H9 (cell line): ENCODE measurements around the gene ABHD17B. TPM values are rescaled to one million over a fixed set of nuclear protein-coding genes. Genes with fewer than 3 reads are reported as not detected.

Experiments used
- DNase-seq: peaks from one replicate; pipeline ENCODE4 v3.0.0-alpha.2; 2017
- H2AFZ ChIP-seq: one replicate; pipeline ENCODE4 v1.6.1; 2013; ENCODE audit warnings: mild to moderate bottlenecking, low read length, control low read depth, moderate library complexity
- H2AK5ac ChIP-seq: 2 replicates; pipeline ENCODE4 v1.6.1; 2013; ENCODE audit warnings: low read length, control low read depth, mixed read lengths; ENCODE audit not compliant: insufficient read length
- H2BK120ac ChIP-seq: one replicate; pipeline ENCODE4 v1.6.1; 2013; ENCODE audit warnings: low read depth, mild to moderate bottlenecking, low read length, control low read depth, inconsistent platforms; ENCODE audit not compliant: poor library complexity, severe bottlenecking
- H2BK12ac ChIP-seq: 2 replicates; pipeline ENCODE4 v1.6.1; 2013; ENCODE audit warnings: low read length, control low read depth, mixed read lengths, low read depth; ENCODE audit not compliant: insufficient read length
- H2BK15ac ChIP-seq: 2 replicates; pipeline ENCODE4 v1.6.1; 2013; ENCODE audit warnings: low read depth, low read length, control low read depth
- H2BK20ac ChIP-seq: one replicate; pipeline ENCODE4 v1.6.1; 2013; ENCODE audit warnings: low read depth, mild to moderate bottlenecking, low read length, control low read depth, inconsistent platforms; ENCODE audit not compliant: poor library complexity, severe bottlenecking
- H2BK5ac ChIP-seq: 2 replicates; pipeline ENCODE4 v1.6.1; 2013; ENCODE audit warnings: low read length, control low read depth, mixed read lengths; ENCODE audit not compliant: insufficient read length
- H3K14ac ChIP-seq: 2 replicates; pipeline ENCODE4 v1.6.1; 2013; ENCODE audit warnings: low read length, control low read depth; ENCODE audit not compliant: insufficient read depth
- H3K18ac ChIP-seq: 2 replicates; pipeline ENCODE4 v1.6.1; 2013; ENCODE audit warnings: low read depth, mild to moderate bottlenecking, mixed read lengths, low read length, control low read depth; ENCODE audit not compliant: insufficient read length
- H3K23ac ChIP-seq: 2 replicates; pipeline ENCODE4 v1.6.1; 2013; ENCODE audit warnings: low read length, control low read depth, mixed read lengths, low read depth; ENCODE audit not compliant: insufficient read length
- H3K23me2 ChIP-seq: 2 replicates; pipeline ENCODE4 v1.6.1; 2013; ENCODE audit warnings: low read depth, mild to moderate bottlenecking, mixed read lengths, low read length, control low read depth; ENCODE audit not compliant: insufficient read length, poor library complexity, severe bottlenecking
- H3K27ac ChIP-seq: 2 replicates; pipeline ENCODE4 v1.5.1; 2013; ENCODE audit warnings: low read length, control low read depth, mixed read lengths, low read depth; ENCODE audit not compliant: insufficient read length
- H3K27me3 ChIP-seq: 2 replicates; pipeline ENCODE4 v1.6.1; 2013; ENCODE audit warnings: low read length, control low read depth, inconsistent platforms; ENCODE audit not compliant: insufficient read depth
- H3K4ac ChIP-seq: 2 replicates; pipeline ENCODE4 v1.6.1; 2013; ENCODE audit warnings: low read depth, mild to moderate bottlenecking, control low read depth, inconsistent platforms, low read length, moderate library complexity
- H3K4me1 ChIP-seq: 2 replicates; pipeline ENCODE4 v1.6.1; 2013; ENCODE audit warnings: low read length, control low read depth, inconsistent platforms; ENCODE audit not compliant: insufficient read depth
- H3K4me2 ChIP-seq: 2 replicates; pipeline ENCODE4 v1.6.1; 2013; ENCODE audit warnings: low read length, control low read depth, mixed read lengths; ENCODE audit not compliant: insufficient read length, insufficient read depth
- H3K56ac ChIP-seq: 2 replicates; pipeline ENCODE4 v1.6.1; 2013; ENCODE audit warnings: low read depth, mild to moderate bottlenecking, mixed read lengths, low read length, control low read depth; ENCODE audit not compliant: insufficient read length
- H3K79me1 ChIP-seq: 2 replicates; pipeline ENCODE4 v1.6.1; 2013; ENCODE audit warnings: low read depth, mild to moderate bottlenecking, moderate library complexity, low read length, control low read depth, inconsistent platforms; ENCODE audit not compliant: insufficient read depth, poor library complexity, severe bottlenecking
- H3K79me2 ChIP-seq: 2 replicates; pipeline ENCODE4 v1.6.1; 2013; ENCODE audit warnings: low read length, control low read depth, inconsistent platforms; ENCODE audit not compliant: insufficient read depth
- H3K9ac ChIP-seq: 2 replicates; pipeline ENCODE4 v1.6.1; 2013; ENCODE audit warnings: low read length, control low read depth, mixed read lengths; ENCODE audit not compliant: insufficient read length; ENCODE audit errors: extremely low read depth
- H3K9me3 ChIP-seq: one replicate; pipeline ENCODE4 v1.6.1; 2013; ENCODE audit warnings: low read depth, low read length, inconsistent platforms; ENCODE audit not compliant: control insufficient read depth
- H3T11ph ChIP-seq: one replicate; pipeline ENCODE4 v1.6.1; 2013; ENCODE audit warnings: mild to moderate bottlenecking, low read length, control low read depth, inconsistent platforms
- H4K20me1 ChIP-seq: one replicate; pipeline ENCODE4 v1.6.1; 2013; ENCODE audit not compliant: control insufficient read depth, insufficient read length, insufficient read depth
- H4K5ac ChIP-seq: 2 replicates; pipeline ENCODE4 v1.6.1; 2013; ENCODE audit warnings: low read depth, mild to moderate bottlenecking, mixed read lengths, low read length, control low read depth; ENCODE audit not compliant: insufficient read length
- H4K8ac ChIP-seq: replicated peaks from 2 replicates; pipeline ENCODE4 v1.6.1; 2013; ENCODE audit warnings: low read length, control low read depth, mixed read lengths, low read depth; ENCODE audit not compliant: insufficient read length
- H4K91ac ChIP-seq: 2 replicates; pipeline ENCODE4 v1.6.1; 2013; ENCODE audit warnings: low read depth, mild to moderate bottlenecking, moderate library complexity, mixed read lengths, low read length, control low read depth; ENCODE audit not compliant: insufficient read length
- H3K27ac Mint-ChIP-seq, 3 experiments: 2 replicates in 2 of 3; 3 replicates in 1 of 3; pipeline ENCODE4 v1.8.0; 2020 to 2021; ENCODE audit warnings: mixed read lengths in 3 of 3, mild to moderate bottlenecking in 1 of 3, moderate library complexity in 1 of 3
- H3K27me3 Mint-ChIP-seq: 2 replicates; pipeline ENCODE4 v1.8.0; 2021; ENCODE audit warnings: low read depth, mild to moderate bottlenecking, moderate library complexity, mixed read lengths
- H3K36me3 Mint-ChIP-seq, 3 experiments: 2 replicates in 2 of 3; 3 replicates in 1 of 3; pipeline ENCODE4 v1.8.0; 2020 to 2021; ENCODE audit warnings: low read depth in 3 of 3, mixed read lengths in 3 of 3; ENCODE audit not compliant: insufficient read depth in 1 of 3
- H3K4me1 Mint-ChIP-seq, 2 experiments: 2 replicates each; pipeline ENCODE4 v1.8.0; 2020; ENCODE audit warnings: mixed read lengths in 2 of 2
- H3K4me3 Mint-ChIP-seq, 2 experiments: 2 replicates in 1 of 2; 3 replicates in 1 of 2; pipeline ENCODE4 v1.8.0; 2020 to 2021; ENCODE audit warnings: mild to moderate bottlenecking in 2 of 2, mixed read lengths in 2 of 2, moderate library complexity in 1 of 2
- H3K9me3 Mint-ChIP-seq, 2 experiments: 2 replicates in 1 of 2; 3 replicates in 1 of 2; pipeline ENCODE4 v1.8.0; 2020; ENCODE audit warnings: mild to moderate bottlenecking in 2 of 2, mixed read lengths in 2 of 2, moderate library complexity in 1 of 2
- CTCF ChIP-seq: fragments of 200-600 bp; sonication (generic); conservative IDR thresholded peaks from 3 replicates; pipeline ENCODE4 v1.8.0; 2021; ENCODE audit warnings: antibody characterized with exemption, mild to moderate bottlenecking
- WGBS: extraction: QIAGEN DNeasy Blood & Tissue Kit; methylation state at CpG from one replicate; pipeline ENCODE4 v1.1.7; 2013; ENCODE audit warnings: missing lambda C conversion rate, low lambda C conversion rate, mixed read lengths; ENCODE audit not compliant: insufficient read length; ENCODE audit errors: extremely low coverage; 5-methylcytosine and 5-hydroxymethylcytosine counted together
- total RNA-seq: library from RNA; stranded (reverse); gene quantifications from 2 replicates; pipeline ENCODE4 v1.2.1, GENCODE V29; 2021

ABHD17B gene
- total RNA-seq, 1 experiment from 2014 or later, result 67.6 TPM

- Histone ChIP-seq H3T11ph (no peak overlapping the region), H2AK5ac (no peak overlapping the region), H3K4ac (no peak overlapping the region), H4K91ac (no peak overlapping the region), H4K8ac (no peak overlapping the region), H2BK120ac (no peak overlapping the region), H3K9me3 (no peaks in the 10 kb centered on the region), H3K23me2 (no peaks in the 10 kb centered on the region), H3K14ac (no peak overlapping the region), H3K27ac (no peak overlapping the region), H2BK15ac (no peak overlapping the region), H2BK5ac (no peak overlapping the region), H3K79me1 (no peaks in the 10 kb centered on the region), H3K18ac (no peak overlapping the region), H3K23ac (no peak overlapping the region), H4K5ac (no peak overlapping the region), H3K27me3 (no peaks in the 10 kb centered on the region), H3K4me2 (no peak overlapping the region), H3K4me1 (no peaks in the 10 kb centered on the region), H3K56ac (no peak overlapping the region), H3K79me2 (no peaks in the 10 kb centered on the region), H3K9ac (no peak overlapping the region), H2BK12ac (no peak overlapping the region), H2BK20ac (no peak overlapping the region), H4K20me1 (no peaks in the 10 kb centered on the region), H2AFZ (no peak overlapping the region)
- no peak for DNase-seq
- Mint-ChIP-seq H3K27me3 (no peaks in the 10 kb centered on the region), H3K9me3 (no peaks in the 10 kb centered on the region), H3K4me3 (no peak overlapping the region), H3K4me1 (peaks cover 38 to 43% of the 10 kb centered on the region in 2 experiments), H3K27ac (no peak overlapping the region), H3K36me3 (no peaks in the 10 kb centered on the region)
- TF ChIP-seq CTCF, result no peak
- no CpG with 5 or more reads among the region's 3 CpGs for WGBS
These were observed 89.6 kb downstream of the ABHD17B start for GRCh38 chr9:71821405-71821804.
